ENCODE data around the gene SPINT3. TPM values are rescaled to one million over a fixed set of nuclear protein-coding genes. Genes with fewer than 3 reads are reported as not detected.

Gene SPINT3
- total RNA-seq, 2 donors from 2014 or later = not detected

DNA sequence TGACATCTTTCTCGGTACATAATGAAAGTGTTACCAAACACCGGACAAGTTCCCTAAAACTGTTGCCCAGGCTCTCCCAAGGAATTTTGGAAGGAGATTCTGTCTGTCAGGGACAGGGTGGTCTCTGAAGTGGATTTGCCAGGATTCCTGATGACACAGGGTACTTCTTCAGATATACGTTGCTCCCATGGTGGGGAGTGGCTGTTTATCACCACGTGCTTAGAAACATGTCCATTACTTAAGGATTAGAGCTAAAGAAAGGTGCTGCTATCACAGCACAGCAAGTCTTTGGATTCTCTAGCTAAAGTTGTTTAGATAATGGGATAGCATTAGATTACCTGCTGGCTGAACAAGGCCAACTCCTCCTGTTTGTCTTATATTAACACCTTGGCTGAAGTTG, 6.3 kb downstream of the SPINT3 start:
- H3K9me3 ChIP-seq = no peaks in the 10 kb centered on the region
- H3K27me3 ChIP-seq = no peaks in the 10 kb centered on the region

DNA sequence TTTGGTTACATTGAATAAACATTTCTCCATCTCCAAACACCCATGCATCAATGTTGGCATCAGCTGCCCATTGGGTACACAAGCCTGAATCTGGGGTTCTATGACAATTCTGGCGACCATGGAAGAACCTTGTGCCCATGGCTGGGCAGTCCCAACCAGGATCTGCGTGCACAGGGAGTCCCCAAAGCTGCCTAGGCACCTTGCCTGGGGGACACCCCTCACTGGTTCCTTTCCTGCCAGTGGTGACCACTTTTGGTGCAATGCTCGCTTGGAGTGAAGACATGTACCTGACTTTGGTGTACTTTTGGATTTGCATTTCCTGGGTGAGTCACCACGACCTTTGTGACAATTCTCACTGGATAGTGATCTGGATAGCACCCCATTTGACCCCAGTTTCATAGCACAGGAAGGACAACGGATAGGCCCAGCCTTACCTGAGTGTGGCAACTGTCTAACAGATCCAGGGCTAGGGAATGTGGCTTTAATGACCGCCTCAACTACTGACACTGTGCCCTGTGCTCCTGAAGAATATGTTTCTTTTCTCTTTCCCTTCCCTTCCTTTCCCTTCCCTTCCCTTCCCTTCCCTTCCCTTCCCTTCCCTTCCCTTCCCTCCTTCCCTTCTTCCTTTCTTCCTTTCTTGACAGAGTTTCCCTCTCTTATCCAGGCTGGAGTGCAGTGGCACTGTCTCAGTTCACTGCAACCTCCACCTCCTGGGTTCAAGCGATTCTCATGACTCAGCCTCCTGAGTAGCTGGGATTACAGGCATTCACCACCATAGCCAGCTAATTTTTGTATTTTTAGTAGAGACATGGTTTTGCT, 7.1 kb downstream of the SPINT3 start:
- TF ChIP-seq, protein P1, sequence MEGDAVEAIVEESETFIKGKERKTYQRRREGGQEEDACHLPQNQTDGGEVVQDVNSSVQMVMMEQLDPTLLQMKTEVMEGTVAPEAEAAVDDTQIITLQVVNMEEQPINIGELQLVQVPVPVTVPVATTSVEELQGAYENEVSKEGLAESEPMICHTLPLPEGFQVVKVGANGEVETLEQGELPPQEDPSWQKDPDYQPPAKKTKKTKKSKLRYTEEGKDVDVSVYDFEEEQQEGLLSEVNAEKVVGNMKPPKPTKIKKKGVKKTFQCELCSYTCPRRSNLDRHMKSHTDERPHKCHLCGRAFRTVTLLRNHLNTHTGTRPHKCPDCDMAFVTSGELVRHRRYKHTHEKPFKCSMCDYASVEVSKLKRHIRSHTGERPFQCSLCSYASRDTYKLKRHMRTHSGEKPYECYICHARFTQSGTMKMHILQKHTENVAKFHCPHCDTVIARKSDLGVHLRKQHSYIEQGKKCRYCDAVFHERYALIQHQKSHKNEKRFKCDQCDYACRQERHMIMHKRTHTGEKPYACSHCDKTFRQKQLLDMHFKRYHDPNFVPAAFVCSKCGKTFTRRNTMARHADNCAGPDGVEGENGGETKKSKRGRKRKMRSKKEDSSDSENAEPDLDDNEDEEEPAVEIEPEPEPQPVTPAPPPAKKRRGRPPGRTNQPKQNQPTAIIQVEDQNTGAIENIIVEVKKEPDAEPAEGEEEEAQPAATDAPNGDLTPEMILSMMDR (IDR thresholded peaks at IDR 0.05) = no peak
- H3K9me3 ChIP-seq = no peaks in the 10 kb centered on the region
- H3K36me3 ChIP-seq = no peaks in the 10 kb centered on the region
- no peak overlapping the region for H3K4me3 ChIP-seq
- no peak overlapping the region for H3K27ac ChIP-seq
- DNase-seq (ENCODE audit: low spot score) = no peak
- H3K27me3 ChIP-seq = no peaks in the 10 kb centered on the region
- H3K4me1 ChIP-seq = no peaks in the 10 kb centered on the region

More for the DNA sequence above, 6.3 kb downstream of the SPINT3 start:
- DNase-seq (ENCODE audit: low spot score) = no peak
- TF ChIP-seq, protein P1 (IDR thresholded peaks at IDR 0.05) = no peak
- no peaks in the 10 kb centered on the region for H3K4me1 ChIP-seq
- H3K36me3 ChIP-seq = no peaks in the 10 kb centered on the region
- H3K27ac ChIP-seq = no peak overlapping the region
- no peak overlapping the region for H3K4me3 ChIP-seq

GRCh38 chr20:45507011-45507820, 8.2 kb downstream of the SPINT3 start:
- Histone ChIP-seq H3K4me3 (no peak overlapping the region), H3K27me3 (no peaks in the 10 kb centered on the region), H3K4me1 (no peaks in the 10 kb centered on the region), H3K36me3 (no peaks in the 10 kb centered on the region), H3K27ac (no peak overlapping the region), H3K9me3 (no peaks in the 10 kb centered on the region)
- DNase-seq (ENCODE audit: low spot score) = no peak
- TF ChIP-seq, protein P1 (IDR thresholded peaks at IDR 0.05) = no peak

- no peak for DNase-seq (ENCODE audit: low spot score)
- no peaks in the 10 kb centered on the region for H3K9me3 ChIP-seq
- TF ChIP-seq, protein P1 (IDR thresholded peaks at IDR 0.05) = no peak
- no peaks in the 10 kb centered on the region for H3K36me3 ChIP-seq
- no peak overlapping the region for H3K4me3 ChIP-seq
- no peaks in the 10 kb centered on the region for H3K4me1 ChIP-seq
- no peaks in the 10 kb centered on the region for H3K27me3 ChIP-seq
- H3K27ac ChIP-seq = no peak overlapping the region
Measured at GRCh38 chr20:45506398-45506797, 9.0 kb downstream of the SPINT3 start.

- Histone ChIP-seq H3K4me1 (no peaks in the 10 kb centered on the region), H3K27me3 (no peaks in the 10 kb centered on the region), H3K9me3 (no peaks in the 10 kb centered on the region), H3K27ac (no peak overlapping the region), H3K36me3 (no peaks in the 10 kb centered on the region), H3K4me3 (no peak overlapping the region)
- DNase-seq (ENCODE audit: low spot score) = no peak
- TF ChIP-seq, protein P1 (IDR thresholded peaks at IDR 0.05) = no peak
Measured at GRCh38 chr20:45503403-45503802, 12.0 kb downstream of the SPINT3 start.
